Measurements from ENCODE around the gene TRIM61. TPM values are rescaled to one million over a fixed set of nuclear protein-coding genes. Genes with fewer than 3 reads are reported as not detected.
A peak's percentile ranks its signal among the peaks of the same experiment; 100 is the strongest.
"Not testable (repeated sequence)": the region's sequence is repeated elsewhere in the genome, so short reads cannot be mapped to it uniquely, and the experiment has no call there.

Gene TRIM61
- total RNA-seq = 4.5 and 5.4 TPM in 2 replicates
- polyA plus RNA-seq = 1.1 and 2.5 TPM in 2 replicates
- polyA plus RNA-seq (2012) = 1.3 and 2.4 TPM in 2 replicates
- polyA minus RNA-seq (ENCODE audit: low replicate concordance) = 2.5 and 4.2 TPM in 2 replicates

- Histone ChIP-seq H3K27ac (ENCODE audit: insufficient read depth, low read length) (no peak within 1 kb of the TSS), H3K4me2 (ENCODE audit: extremely low read depth, insufficient read depth, low read length) (peak within 1 kb of the TSS; percentile 41)
Measured at GRCh38 chr4:164977243-164978164, at the start of gene TRIM61. TRIM61 (minus strand) TSS chr4:164977657; CDS start chr4:164970002, 7,655 bp downstream.

GRCh38 chr4:165025782-165026181, 48.3 kb upstream of the TRIM61 start:
- not testable (repeated sequence) for H3K4me3 ChIP-seq (replicated peaks in 1 of 4; ENCODE audit: control extremely low read depth in 1 of 4, insufficient read depth in 1 of 4, low read depth in 3 of 4, low read length in 4 of 4); H3K4me1 ChIP-seq (ENCODE audit: control insufficient read depth, extremely low read depth, insufficient read depth, low read length); H3K27me3 ChIP-seq (ENCODE audit: control insufficient read depth, insufficient read depth, low read length); H3K27ac ChIP-seq (ENCODE audit: insufficient read depth, low read length); DNase-seq (ENCODE audit: low read depth in 2 of 2); H3K4me2 ChIP-seq (ENCODE audit: extremely low read depth, insufficient read depth, low read length); H3K9ac ChIP-seq (ENCODE audit: insufficient read depth, low read length); H3K9me3 ChIP-seq (ENCODE audit: control insufficient read depth, insufficient read depth, low read depth, low read length); H3K79me2 ChIP-seq (ENCODE audit: control insufficient read depth, insufficient read depth, low read length); H3K36me3 ChIP-seq (ENCODE audit: control insufficient read depth, insufficient read depth, low read length); H2AFZ ChIP-seq (ENCODE audit: low read length); H4K20me1 ChIP-seq (ENCODE audit: control insufficient read depth, extremely low read depth, insufficient read depth, low read length)

More at GRCh38 chr4:164977243-164978164, at the start of gene TRIM61:
- H3K27me3 ChIP-seq (ENCODE audit: control insufficient read depth, insufficient read depth, low read length) = no peaks in the 10 kb centered on the region
- peak within 1 kb of the TSS; percentile 12 to 87 (median 54) for H3K4me3 ChIP-seq (replicated peaks in 1 of 4; ENCODE audit: control extremely low read depth in 1 of 4, insufficient read depth in 1 of 4, low read depth in 3 of 4, low read length in 4 of 4)
- no peaks in the 10 kb centered on the region for H3K4me1 ChIP-seq (ENCODE audit: control insufficient read depth, extremely low read depth, insufficient read depth, low read length)
- peak; percentile 27 to 68 for DNase-seq (ENCODE audit: low read depth in 2 of 2)
- H3K9me3 ChIP-seq (ENCODE audit: control insufficient read depth, insufficient read depth, low read depth, low read length) = no peaks in the 10 kb centered on the region
- H4K20me1 ChIP-seq (ENCODE audit: control insufficient read depth, extremely low read depth, insufficient read depth, low read length) = no peaks in the 10 kb centered on the region
- no peaks in the 10 kb centered on the region for H3K79me2 ChIP-seq (ENCODE audit: control insufficient read depth, insufficient read depth, low read length)
- no peaks in the 10 kb centered on the region for H3K36me3 ChIP-seq (ENCODE audit: control insufficient read depth, insufficient read depth, low read length)
- TF ChIP-seq EZH2 (IDR thresholded peaks at IDR 0.05; ENCODE audit: low read length, missing control alignments) = no peak
- peak in 1 of 2 donors; percentile 3 for TF ChIP-seq CTCF (conservative IDR thresholded peaks at IDR 0.05 in 1 of 2, IDR thresholded peaks at IDR 0.05 in 1 of 2; ENCODE audit: low read depth in 1 of 2, low read length in 2 of 2)
- H2AFZ ChIP-seq (ENCODE audit: low read length) = peak within 1 kb of the TSS; percentile 67
- H3K9ac ChIP-seq (ENCODE audit: insufficient read depth, low read length) = peak within 1 kb of the TSS; percentile 41

GRCh38 chr4:165019995-165020394, 42.5 kb upstream of the TRIM61 start:
- H3K27me3 ChIP-seq (ENCODE audit: control insufficient read depth, insufficient read depth, low read length); H3K27ac ChIP-seq (ENCODE audit: insufficient read depth, low read length); H3K79me2 ChIP-seq (ENCODE audit: control insufficient read depth, insufficient read depth, low read length); H3K9ac ChIP-seq (ENCODE audit: insufficient read depth, low read length); H3K4me3 ChIP-seq (replicated peaks in 1 of 4; ENCODE audit: control extremely low read depth in 1 of 4, insufficient read depth in 1 of 4, low read depth in 3 of 4, low read length in 4 of 4); H2AFZ ChIP-seq (ENCODE audit: low read length); H3K36me3 ChIP-seq (ENCODE audit: control insufficient read depth, insufficient read depth, low read length); H3K4me1 ChIP-seq (ENCODE audit: control insufficient read depth, extremely low read depth, insufficient read depth, low read length); H4K20me1 ChIP-seq (ENCODE audit: control insufficient read depth, extremely low read depth, insufficient read depth, low read length); DNase-seq (ENCODE audit: low read depth in 2 of 2); H3K9me3 ChIP-seq (ENCODE audit: control insufficient read depth, insufficient read depth, low read depth, low read length); H3K4me2 ChIP-seq (ENCODE audit: extremely low read depth, insufficient read depth, low read length): not testable (repeated sequence)

GRCh38 chr4:165016971-165017370, 39.5 kb upstream of the TRIM61 start:
- H3K27ac ChIP-seq (ENCODE audit: insufficient read depth, low read length) = no peak overlapping the region
- no peak overlapping the region for H3K4me2 ChIP-seq (ENCODE audit: extremely low read depth, insufficient read depth, low read length)
- H3K36me3 ChIP-seq (ENCODE audit: control insufficient read depth, insufficient read depth, low read length) = no peaks in the 10 kb centered on the region
- DNase-seq (ENCODE audit: low read depth in 2 of 2) = no peak
- no peaks in the 10 kb centered on the region for H4K20me1 ChIP-seq (ENCODE audit: control insufficient read depth, extremely low read depth, insufficient read depth, low read length)
- H3K4me1 ChIP-seq (ENCODE audit: control insufficient read depth, extremely low read depth, insufficient read depth, low read length) = no peaks in the 10 kb centered on the region
- no peak for TF ChIP-seq EZH2 (IDR thresholded peaks at IDR 0.05; ENCODE audit: low read length, missing control alignments)
- no peak for TF ChIP-seq CTCF (conservative IDR thresholded peaks at IDR 0.05 in 1 of 2, IDR thresholded peaks at IDR 0.05 in 1 of 2; ENCODE audit: low read depth in 1 of 2, low read length in 2 of 2)
- H3K79me2 ChIP-seq (ENCODE audit: control insufficient read depth, insufficient read depth, low read length) = no peaks in the 10 kb centered on the region
- H3K9me3 ChIP-seq (ENCODE audit: control insufficient read depth, insufficient read depth, low read depth, low read length) = no peaks in the 10 kb centered on the region
- H3K27me3 ChIP-seq (ENCODE audit: control insufficient read depth, insufficient read depth, low read length) = no peaks in the 10 kb centered on the region
- H3K4me3 ChIP-seq (replicated peaks in 1 of 4; ENCODE audit: control extremely low read depth in 1 of 4, insufficient read depth in 1 of 4, low read depth in 3 of 4, low read length in 4 of 4) = no peak overlapping the region
- H2AFZ ChIP-seq (ENCODE audit: low read length) = no peak overlapping the region
- H3K9ac ChIP-seq (ENCODE audit: insufficient read depth, low read length) = no peak overlapping the region
